Keratinocyte (primary cell): Measurements from ENCODE around the gene SCN8A. TPM values are rescaled to one million over a fixed set of nuclear protein-coding genes. Genes with fewer than 3 reads are reported as not detected.

Experiments
- DNase-seq: peaks from one replicate; pipeline ENCODE4 v3.0.0-alpha.2; 2011; ENCODE audit warnings: low read depth, missing footprints, low spot score
- FAIRE-seq: peaks from 2 replicates; lab custom pipeline; 2011; peaks lifted over from hg19 to GRCh38; lab: Jason Lieb, UNC
- H2AFZ ChIP-seq: 2 replicates; pipeline ENCODE4 v1.6.0; 2012; ENCODE audit warnings: low read length, control low read depth, inconsistent platforms; ENCODE audit not compliant: control insufficient read depth
- H3K27ac ChIP-seq: 2 replicates; pipeline ENCODE4 v1.5.1; 2011; ENCODE audit warnings: low read length; ENCODE audit not compliant: control insufficient read depth, insufficient read depth
- H3K27me3 ChIP-seq: 3 replicates; pipeline ENCODE4 v1.6.0; 2011; ENCODE audit warnings: low read length; ENCODE audit not compliant: control insufficient read depth, insufficient read depth; ENCODE audit errors: extremely low read depth
- H3K36me3 ChIP-seq, 2 experiments: 2 replicates in 1 of 2; 3 replicates in 1 of 2; pipeline ENCODE4 v1.5.1; 2011; ENCODE audit warnings: low read length in 2 of 2, mild to moderate bottlenecking in 1 of 2; ENCODE audit not compliant: control insufficient read depth in 2 of 2, insufficient read depth in 2 of 2; ENCODE audit errors: extremely low read depth in 1 of 2
- H3K4me1 ChIP-seq: 3 replicates; pipeline ENCODE4 v1.5.1; 2011; ENCODE audit warnings: low read length; ENCODE audit not compliant: control insufficient read depth, insufficient read depth; ENCODE audit errors: extremely low read depth
- H3K4me2 ChIP-seq: 3 replicates; pipeline ENCODE4 v1.6.0; 2011; ENCODE audit warnings: low read depth, low read length; ENCODE audit not compliant: control insufficient read depth, insufficient read depth; ENCODE audit errors: extremely low read depth
- H3K4me3 ChIP-seq, 3 experiments: fragments of 200-600 bp in 1 of 3; sonication (generic) in 1 of 3; 2 replicates in 2 of 3; 3 replicates in 1 of 3; pipeline ENCODE4 v1.5.1; 2011 to 2016; ENCODE audit warnings: low read length in 3 of 3, mild to moderate bottlenecking in 3 of 3, control low read depth in 2 of 3, inconsistent platforms in 1 of 3, low read depth in 1 of 3, mixed read lengths in 1 of 3, mixed run types in 1 of 3, moderate library complexity in 1 of 3; ENCODE audit not compliant: control insufficient read depth in 2 of 3, insufficient read depth in 2 of 3; ENCODE audit errors: extremely low read depth in 1 of 3
- H3K79me2 ChIP-seq: 2 replicates; pipeline ENCODE4 v1.6.0; 2012; ENCODE audit warnings: low read length; ENCODE audit not compliant: control insufficient read depth, insufficient read depth
- H3K9ac ChIP-seq: 3 replicates; pipeline ENCODE4 v1.6.0; 2011; ENCODE audit warnings: low read length; ENCODE audit not compliant: control insufficient read depth, insufficient read depth; ENCODE audit errors: extremely low read depth
- H3K9me1 ChIP-seq: 3 replicates; pipeline ENCODE4 v1.6.0; 2011; ENCODE audit warnings: low read length; ENCODE audit not compliant: control insufficient read depth, insufficient read depth; ENCODE audit errors: extremely low read depth
- H3K9me3 ChIP-seq: 2 replicates; pipeline ENCODE4 v1.5.1; 2012; ENCODE audit warnings: low read depth, low read length; ENCODE audit not compliant: control insufficient read depth
- H4K20me1 ChIP-seq: 3 replicates; pipeline ENCODE4 v1.6.0; 2011; ENCODE audit warnings: low read length; ENCODE audit not compliant: control insufficient read depth, insufficient read depth; ENCODE audit errors: extremely low read depth
- EZH2 ChIP-seq: IDR thresholded peaks from one replicate; pipeline ENCODE4 v1.6.1; 2012; ENCODE audit warnings: inconsistent platforms, mild to moderate bottlenecking, low read length, moderate library complexity
- dilution Hi-C: fragments of 300-500 bp; cut with MboI; formaldehyde crosslinking; loops from one replicate; pipeline ENCODE4 v1.7.0; 2020; ENCODE audit warnings: low sequenced_read_pairs; ENCODE audit not compliant: extremely low pct_ligation_motif_present
- polyA plus RNA-seq, 5 experiments: library from polyadenylated mRNA; depleted of rRNA in 3 of 5; stranded (reverse) in 3 of 5; stranded (forward) in 1 of 5; unstranded in 1 of 5; fragments of >200 nt; gene quantifications; 1 replicate in 1 of 5; 2 replicates in 3 of 5; 3 replicates in 1 of 5; pipeline versions ENCODE4 v1.2.1 to v1.2.3, GENCODE V29; 2011 to 2012; ENCODE audit warnings: missing spikeins in 2 of 5, low read depth in 1 of 5, low replicate concordance in 1 of 5
- TF ChIP-seq, protein P1 (sequence below), 3 experiments: IDR thresholded peaks in 1 of 3; conservative IDR thresholded peaks in 1 of 3; optimal IDR thresholded peaks in 1 of 3; 2 replicates in 2 of 3; 3 replicates in 1 of 3; pipeline versions ENCODE3 to v1.5.1; 2011; ENCODE audit warnings: low read length in 3 of 3, mild to moderate bottlenecking in 3 of 3, moderate library complexity in 2 of 3, control low read depth in 1 of 3, inconsistent platforms in 1 of 3; ENCODE audit not compliant: insufficient read depth in 2 of 3; ENCODE audit errors: extremely low read depth in 1 of 3

The SCN8A gene
- polyA plus RNA-seq, 1 donor (not counting 4 experiments of a cell fraction or from before 2014, with no cell fraction given): 1.1 TPM

DNA sequence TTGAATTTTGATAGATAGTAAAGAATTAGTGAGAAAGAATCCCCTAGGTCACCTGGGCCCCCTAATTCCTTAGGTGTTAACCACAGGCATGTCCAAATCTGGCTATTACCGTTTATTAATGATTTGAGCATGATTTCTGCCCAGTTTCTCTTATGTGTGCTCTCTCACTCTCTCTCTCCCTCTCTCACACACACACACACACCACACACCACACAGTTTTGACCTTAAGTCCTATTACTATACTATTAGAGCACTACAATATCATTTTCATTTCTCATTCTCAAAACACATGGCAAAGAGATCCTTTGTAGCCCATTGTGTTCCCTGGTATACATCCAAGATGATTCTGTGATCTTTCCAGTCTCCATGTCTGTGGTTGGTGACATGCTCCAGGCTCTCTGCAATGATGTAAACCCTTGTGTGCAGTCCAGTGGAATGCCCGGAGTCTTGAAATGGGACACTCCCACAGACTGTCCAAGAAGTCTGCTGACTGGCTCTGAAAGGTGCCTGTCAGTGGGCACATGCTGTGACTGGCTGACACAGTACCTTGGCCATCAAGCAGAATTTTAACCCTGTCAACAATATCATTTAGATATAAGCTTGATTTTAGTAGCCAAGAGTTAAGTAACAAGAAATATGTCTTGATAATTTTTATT, 161.3 kb downstream of the SCN8A start:
- no peak overlapping the region for H3K4me3 ChIP-seq
- FAIRE-seq (no peak), DNase-seq (no peak)
- no peaks in the 10 kb centered on the region for H3K36me3 ChIP-seq
- H3K4me1 ChIP-seq: no peaks in the 10 kb centered on the region
- no peaks in the 10 kb centered on the region for H4K20me1 ChIP-seq
- no peak overlapping the region for H3K27ac ChIP-seq
- H3K9ac ChIP-seq: no peak overlapping the region
- H2AFZ ChIP-seq: no peak overlapping the region
- no peaks in the 10 kb centered on the region for H3K9me3 ChIP-seq
- H3K9me1 ChIP-seq: no peaks in the 10 kb centered on the region
- H3K79me2 ChIP-seq: no peaks in the 10 kb centered on the region
- no peak overlapping the region for H3K4me2 ChIP-seq
- no peaks in the 10 kb centered on the region for H3K27me3 ChIP-seq
- no peak for TF ChIP-seq EZH2
- TF ChIP-seq, protein P1, sequence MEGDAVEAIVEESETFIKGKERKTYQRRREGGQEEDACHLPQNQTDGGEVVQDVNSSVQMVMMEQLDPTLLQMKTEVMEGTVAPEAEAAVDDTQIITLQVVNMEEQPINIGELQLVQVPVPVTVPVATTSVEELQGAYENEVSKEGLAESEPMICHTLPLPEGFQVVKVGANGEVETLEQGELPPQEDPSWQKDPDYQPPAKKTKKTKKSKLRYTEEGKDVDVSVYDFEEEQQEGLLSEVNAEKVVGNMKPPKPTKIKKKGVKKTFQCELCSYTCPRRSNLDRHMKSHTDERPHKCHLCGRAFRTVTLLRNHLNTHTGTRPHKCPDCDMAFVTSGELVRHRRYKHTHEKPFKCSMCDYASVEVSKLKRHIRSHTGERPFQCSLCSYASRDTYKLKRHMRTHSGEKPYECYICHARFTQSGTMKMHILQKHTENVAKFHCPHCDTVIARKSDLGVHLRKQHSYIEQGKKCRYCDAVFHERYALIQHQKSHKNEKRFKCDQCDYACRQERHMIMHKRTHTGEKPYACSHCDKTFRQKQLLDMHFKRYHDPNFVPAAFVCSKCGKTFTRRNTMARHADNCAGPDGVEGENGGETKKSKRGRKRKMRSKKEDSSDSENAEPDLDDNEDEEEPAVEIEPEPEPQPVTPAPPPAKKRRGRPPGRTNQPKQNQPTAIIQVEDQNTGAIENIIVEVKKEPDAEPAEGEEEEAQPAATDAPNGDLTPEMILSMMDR (optimal IDR thresholded peaks at IDR 0.05 in 1 of 3, IDR thresholded peaks at IDR 0.05 in 1 of 3, conservative IDR thresholded peaks at IDR 0.05 in 1 of 3; ENCODE audit: extremely low read depth in 1 of 3, insufficient read depth in 2 of 3, low read length in 3 of 3): no peak
- dilution Hi-C loops: no loop called here

DNA sequence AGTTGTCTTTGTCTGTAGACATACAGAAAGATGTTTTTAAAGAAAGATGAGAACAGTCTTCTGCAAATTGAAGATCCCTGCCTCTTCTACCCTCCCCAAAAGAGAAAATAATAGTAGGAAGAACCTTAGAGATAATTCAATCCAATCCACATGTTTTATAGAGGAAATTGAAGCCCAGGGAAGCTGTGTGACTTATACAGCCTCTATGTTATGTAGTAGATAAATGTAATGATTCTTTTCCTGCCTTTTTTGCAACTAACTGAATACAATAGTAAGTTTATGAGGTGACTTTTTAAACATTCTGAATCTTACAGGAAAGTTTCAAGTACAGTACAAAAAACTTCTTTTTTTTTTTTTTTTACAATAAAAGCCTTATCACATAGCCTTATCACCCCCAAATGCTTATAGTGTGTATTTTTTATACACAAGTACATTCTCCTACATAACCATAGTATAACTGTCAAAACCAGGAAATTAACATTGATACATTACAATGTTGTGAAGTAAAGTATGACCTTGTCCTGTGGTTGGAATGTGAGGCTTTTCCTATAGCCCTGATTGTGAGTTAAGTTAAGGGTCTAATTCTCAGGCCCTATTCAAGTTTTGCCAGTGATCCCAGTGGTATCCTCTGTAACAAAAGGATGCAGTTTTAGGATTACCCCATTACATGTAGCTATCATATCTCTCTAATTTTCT, 163.1 kb downstream of the SCN8A start:
- FAIRE-seq (no peak), DNase-seq (no peak)
- Histone ChIP-seq H3K4me1 (no peaks in the 10 kb centered on the region), H3K9me3 (no peaks in the 10 kb centered on the region), H2AFZ (no peak overlapping the region), H3K4me2 (no peak overlapping the region), H3K36me3 (no peaks in the 10 kb centered on the region), H3K9me1 (no peaks in the 10 kb centered on the region), H3K9ac (no peak overlapping the region), H3K27ac (no peak overlapping the region), H3K27me3 (no peaks in the 10 kb centered on the region), H4K20me1 (no peaks in the 10 kb centered on the region), H3K79me2 (no peaks in the 10 kb centered on the region), H3K4me3 (no peak overlapping the region)
- dilution Hi-C loops: no loop called here
- TF ChIP-seq, protein P1 (optimal IDR thresholded peaks at IDR 0.05 in 1 of 3, IDR thresholded peaks at IDR 0.05 in 1 of 3, conservative IDR thresholded peaks at IDR 0.05 in 1 of 3; ENCODE audit: extremely low read depth in 1 of 3, insufficient read depth in 2 of 3, low read length in 3 of 3): no peak
- no peak for TF ChIP-seq EZH2
